ENCODE measurements around the gene TDRD7.

Gene TDRD7

DNA sequence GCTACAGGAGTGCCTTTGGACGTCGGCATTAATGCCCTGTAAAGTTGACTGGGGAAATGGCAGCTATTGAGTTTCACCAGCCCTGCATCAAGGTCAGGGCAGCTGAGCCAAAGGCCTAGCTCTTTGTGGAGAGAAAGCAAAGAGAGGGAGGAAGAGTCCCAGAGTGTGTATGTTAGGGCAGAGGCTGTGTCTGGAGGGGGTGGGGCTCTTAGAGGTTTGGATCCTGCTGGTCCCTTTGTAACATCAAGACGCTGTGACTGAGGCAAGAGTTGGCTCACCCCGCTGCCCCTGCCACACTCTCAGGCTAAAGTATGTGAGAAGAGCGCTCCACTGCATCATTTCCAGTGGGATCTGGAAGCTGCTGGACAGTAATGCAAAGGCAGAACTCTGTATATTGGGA, 123.9 kb downstream of the TDRD7 start:
- DNase-seq: no peak

GRCh38 chr9:97536480-97536879, 124.6 kb downstream of the TDRD7 start:
- DNase-seq: no peak

DNA sequence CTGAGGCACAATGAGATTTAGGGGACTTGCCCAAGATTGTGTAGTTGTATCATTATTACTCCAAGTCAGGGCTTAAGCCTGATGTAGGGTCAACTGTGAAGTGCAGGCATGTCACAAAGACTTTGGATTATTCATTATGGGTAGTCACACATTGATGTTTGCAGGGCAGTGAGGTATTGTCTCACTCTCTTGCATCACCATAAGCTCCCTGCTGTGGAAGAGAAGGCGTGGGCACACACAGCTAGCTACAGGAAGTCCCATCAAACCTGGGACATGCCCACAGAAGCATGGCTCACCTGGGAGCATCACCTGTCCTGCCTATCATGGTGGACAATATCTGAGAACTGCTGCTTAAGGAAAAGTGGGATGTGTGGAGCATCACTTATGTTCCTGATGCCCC, 131.7 kb downstream of the TDRD7 start:
- DNase-seq: no peak

DNA sequence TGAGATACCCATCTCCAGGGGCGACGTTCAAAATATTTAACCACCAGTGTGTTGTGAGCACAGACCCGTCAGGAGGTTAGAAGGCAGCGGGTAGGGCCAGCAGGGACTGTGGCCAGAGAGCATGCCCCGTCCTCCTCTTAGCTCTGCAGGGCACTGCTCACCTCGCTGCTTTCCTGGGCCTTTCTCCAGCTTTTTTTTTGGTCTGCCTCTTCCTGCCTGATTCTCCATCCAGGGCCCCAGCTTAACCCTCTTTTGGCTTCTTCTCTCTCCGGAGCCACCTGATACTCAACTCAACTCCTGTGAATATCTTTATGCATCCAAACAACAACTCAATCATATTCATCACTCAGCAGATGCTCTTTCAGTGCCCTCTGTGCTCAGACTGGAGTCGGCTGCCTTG, 133.6 kb downstream of the TDRD7 start:
- no peak for DNase-seq

All from KG1 (cell line).